Adipocyte (in vitro differentiated cells): ENCODE measurements around the gene FAM131C.

Experiments
- DNase-seq: peaks from one replicate; pipeline ENCODE4 v3.0.0-alpha.2; 2015; ENCODE audit warnings: low read depth
- H3K27me3 ChIP-seq: replicated peaks from 2 replicates; pipeline ENCODE4 v1.7.0; 2013; ENCODE audit warnings: mild to moderate bottlenecking, low read length, moderate library complexity; ENCODE audit not compliant: control insufficient read depth, insufficient read depth
- H3K36me3 ChIP-seq: 2 replicates; pipeline ENCODE4 v1.7.0; 2013; ENCODE audit warnings: low read length, mild to moderate bottlenecking, moderate library complexity; ENCODE audit not compliant: control insufficient read depth, insufficient read depth, severe bottlenecking
- H3K4me1 ChIP-seq: 2 replicates; pipeline ENCODE4 v1.7.0; 2013; ENCODE audit warnings: mild to moderate bottlenecking, low read length, moderate library complexity; ENCODE audit not compliant: control insufficient read depth, insufficient read depth
- H3K4me3 ChIP-seq: 2 replicates; pipeline ENCODE4 v1.7.0; 2013; ENCODE audit warnings: mild to moderate bottlenecking, low read length, moderate library complexity
- H3K9ac ChIP-seq: 2 replicates; pipeline ENCODE4 v1.7.0; 2013; ENCODE audit warnings: mild to moderate bottlenecking, low read length, moderate library complexity
- H3K9me3 ChIP-seq: 2 replicates; pipeline ENCODE4 v1.7.0; 2013; ENCODE audit warnings: mild to moderate bottlenecking, low read length, moderate library complexity; ENCODE audit not compliant: control insufficient read depth

The FAM131C gene

DNA sequence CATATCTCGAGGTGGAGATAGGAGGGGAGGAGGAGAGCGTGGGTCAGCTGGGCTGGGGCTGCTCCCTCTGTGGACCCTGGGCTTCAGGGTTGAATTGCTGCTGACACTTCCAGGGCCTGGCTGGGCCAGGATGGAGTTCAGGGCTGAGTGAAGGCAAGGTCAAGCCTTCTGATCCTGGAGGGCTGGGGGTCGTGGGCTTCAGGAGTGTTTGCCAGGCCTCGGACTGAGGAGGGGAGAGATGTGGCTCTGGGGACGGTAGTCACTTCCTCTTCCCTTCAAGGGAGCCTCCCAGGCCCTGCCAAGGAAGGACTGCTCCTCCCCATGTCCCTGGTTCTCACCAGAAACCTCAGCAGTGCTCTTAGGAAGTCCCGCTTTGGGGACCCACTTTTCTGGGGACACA, 12.1 kb upstream of the FAM131C start:
- no peak overlapping the region for H3K9ac ChIP-seq
- no peaks in the 10 kb centered on the region for H3K9me3 ChIP-seq
- no peaks in the 10 kb centered on the region for H3K4me1 ChIP-seq
- H3K4me3 ChIP-seq: no peak overlapping the region
- DNase-seq: no peak
- peaks cover 6% of the 10 kb centered on the region for H3K27me3 ChIP-seq
- no peaks in the 10 kb centered on the region for H3K36me3 ChIP-seq

DNA sequence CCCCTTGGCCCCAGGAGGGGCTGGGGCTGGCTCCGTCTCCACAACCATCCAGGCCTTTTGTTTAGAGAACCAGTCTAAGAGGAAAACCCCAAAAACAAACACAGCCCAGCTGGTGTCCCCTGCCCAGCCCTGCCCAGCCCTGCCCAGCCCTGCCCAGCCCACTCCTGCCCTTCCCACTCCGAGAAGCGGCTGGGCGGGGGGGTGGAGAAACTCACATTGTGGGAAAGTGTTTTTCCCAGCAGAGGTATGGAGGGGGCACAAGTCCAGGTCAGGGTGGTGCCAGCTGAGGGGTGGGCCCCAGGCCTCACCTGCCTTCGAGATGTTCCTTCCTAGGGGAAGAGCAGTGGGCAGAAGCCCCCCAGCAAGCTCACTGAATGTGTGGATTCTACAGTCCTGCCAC, 10.0 kb upstream of the FAM131C start:
- H3K4me3 ChIP-seq: no peak overlapping the region
- H3K9me3 ChIP-seq: no peaks in the 10 kb centered on the region
- H3K36me3 ChIP-seq: no peaks in the 10 kb centered on the region
- peaks cover 4% of the 10 kb centered on the region for H3K4me1 ChIP-seq
- no peaks in the 10 kb centered on the region for H3K27me3 ChIP-seq
- no peak overlapping the region for H3K9ac ChIP-seq
- DNase-seq: no peak

DNA sequence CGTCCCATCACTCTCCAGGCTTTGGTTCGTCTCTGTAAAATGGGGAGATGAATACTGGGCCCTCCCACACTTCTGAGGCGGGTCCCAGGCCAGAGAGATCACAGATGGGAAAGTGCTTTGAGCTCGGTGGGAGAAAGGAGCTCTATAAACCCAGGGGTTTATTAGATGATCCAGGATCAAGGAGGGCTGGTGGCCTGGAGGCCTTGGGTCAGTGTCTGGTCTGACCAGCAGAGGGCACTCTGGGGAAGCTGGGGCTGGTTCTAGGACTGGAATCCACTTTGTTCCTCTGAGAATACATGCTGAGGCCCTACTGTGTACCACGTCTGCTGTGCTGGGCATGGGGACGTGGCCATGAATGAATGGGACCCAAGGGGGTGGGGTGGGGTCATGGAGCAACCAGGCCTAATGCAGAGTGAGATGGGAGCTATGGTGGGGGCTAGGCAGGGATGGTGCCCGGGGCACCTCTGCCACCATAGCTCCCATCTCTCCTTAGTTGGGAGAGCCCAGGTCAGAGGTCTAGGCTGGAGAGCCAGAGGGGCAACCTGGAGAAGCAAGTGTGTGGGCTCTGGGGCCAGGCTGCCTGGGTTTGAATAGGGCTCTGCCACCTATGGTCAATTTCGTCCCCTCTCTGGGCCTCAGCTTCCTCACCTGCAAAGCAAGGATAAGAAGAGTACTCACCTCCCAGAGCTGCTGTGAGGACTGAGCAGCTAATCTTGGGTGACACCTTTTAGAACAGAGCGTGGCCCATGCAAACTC, 9.0 kb upstream of the FAM131C start:
- no peaks in the 10 kb centered on the region for H3K9me3 ChIP-seq
- peaks cover 4% of the 10 kb centered on the region for H3K4me1 ChIP-seq
- peak; percentile 84 for DNase-seq
- H3K4me3 ChIP-seq: no peak overlapping the region
- no peaks in the 10 kb centered on the region for H3K27me3 ChIP-seq
- H3K9ac ChIP-seq: no peak overlapping the region
- H3K36me3 ChIP-seq: no peaks in the 10 kb centered on the region

DNA sequence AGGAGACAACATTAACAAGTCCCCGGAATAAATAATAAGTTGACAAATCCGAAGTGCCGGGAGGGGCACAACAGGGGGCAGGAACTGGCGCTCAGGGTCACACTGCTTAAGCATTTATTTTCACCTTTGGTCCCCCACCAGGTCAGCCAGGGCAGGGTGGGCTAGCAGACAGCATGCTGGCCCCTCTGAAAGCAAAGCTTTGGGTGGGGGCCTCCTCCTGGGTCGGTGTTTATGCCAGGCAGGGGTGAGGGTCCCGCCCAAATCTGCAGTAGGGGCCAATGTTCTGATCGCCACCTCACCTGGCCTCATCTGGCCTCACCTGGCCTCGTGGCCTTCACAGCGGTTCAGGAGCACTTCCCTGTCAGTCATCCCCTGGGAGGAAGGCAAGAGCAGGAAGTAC, 8.2 kb upstream of the FAM131C start:
- Histone ChIP-seq H3K4me3 (no peak overlapping the region), H3K9ac (no peak overlapping the region), H3K27me3 (no peaks in the 10 kb centered on the region), H3K4me1 (peaks cover 4% of the 10 kb centered on the region), H3K9me3 (no peaks in the 10 kb centered on the region), H3K36me3 (no peaks in the 10 kb centered on the region)
- no peak for DNase-seq

DNA sequence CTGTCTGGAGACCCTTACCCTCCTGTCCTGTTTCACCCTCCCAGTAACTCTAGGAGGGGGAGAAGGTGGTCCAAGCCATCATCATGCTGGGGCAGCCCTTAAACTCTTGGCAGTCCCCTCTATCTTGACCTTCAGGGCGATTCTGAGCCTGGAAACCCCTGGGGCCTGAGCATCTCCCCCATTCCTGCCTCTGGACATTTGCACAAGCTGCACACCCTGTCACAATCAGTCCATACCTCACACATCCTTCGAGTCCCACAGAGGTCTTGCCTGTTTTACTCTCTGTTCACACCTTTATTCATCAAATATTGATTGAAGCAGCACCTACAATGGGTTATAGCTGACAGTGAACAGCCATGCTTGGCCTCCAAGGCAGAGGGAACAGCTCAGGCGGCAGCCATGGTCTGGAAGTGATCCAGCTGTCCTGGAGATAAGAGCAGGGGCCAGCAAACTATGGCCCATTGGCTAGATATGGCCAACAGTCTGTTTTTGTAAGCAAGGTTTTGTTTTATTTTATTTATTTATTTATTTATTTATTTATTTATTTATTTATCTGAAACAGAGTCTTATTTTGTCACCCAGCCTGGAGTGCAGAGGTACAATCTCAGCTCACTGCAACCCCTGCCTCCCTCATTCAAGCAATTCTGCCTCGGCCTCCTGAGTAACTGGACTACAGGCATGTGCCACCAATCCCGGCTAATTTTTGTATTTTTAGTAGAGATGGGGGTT, 7.1 kb upstream of the FAM131C start:
- Histone ChIP-seq H3K9ac (no peak overlapping the region), H3K4me1 (peaks cover 15% of the 10 kb centered on the region), H3K9me3 (no peaks in the 10 kb centered on the region), H3K4me3 (no peak overlapping the region), H3K27me3 (no peaks in the 10 kb centered on the region), H3K36me3 (no peaks in the 10 kb centered on the region)
- DNase-seq: no peak

DNA sequence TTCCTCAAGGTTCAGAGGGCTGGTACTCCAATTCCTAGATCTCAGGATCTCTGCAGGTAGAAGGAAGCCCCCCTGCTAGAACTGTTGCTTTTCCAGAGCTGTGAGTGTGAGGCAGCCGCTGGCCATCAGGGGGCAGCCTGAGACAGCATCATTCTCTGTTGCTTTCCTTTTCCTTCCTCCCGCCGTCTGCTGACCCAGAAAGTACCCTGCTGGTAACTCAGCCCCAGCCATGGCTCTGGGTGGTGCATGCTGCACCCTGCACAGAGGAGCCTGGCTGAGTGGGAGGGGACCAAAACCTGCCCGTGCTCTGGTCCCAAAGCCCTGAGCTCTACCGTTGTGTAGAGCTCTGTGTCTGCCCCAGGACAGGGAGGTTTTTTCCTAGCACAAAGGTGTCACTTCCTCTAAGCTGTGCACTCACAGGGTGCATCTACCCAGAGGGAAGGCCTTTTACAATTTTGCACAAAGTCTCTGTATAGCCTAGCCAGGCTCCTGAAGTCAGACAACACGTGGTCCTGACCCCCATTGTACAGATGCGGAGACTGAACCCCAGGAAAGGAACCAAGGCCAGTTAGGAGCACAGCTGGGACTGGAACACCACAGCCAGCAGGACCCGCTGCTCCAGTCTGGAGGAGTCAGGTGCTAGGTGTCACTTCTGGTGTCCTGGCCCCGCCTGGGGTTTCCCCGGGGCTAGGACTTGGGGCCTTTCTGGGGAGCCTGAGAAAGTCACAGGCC, 5.6 kb upstream of the FAM131C start:
- Histone ChIP-seq H3K4me3 (no peak overlapping the region), H3K9ac (no peak overlapping the region), H3K27me3 (no peaks in the 10 kb centered on the region), H3K36me3 (no peaks in the 10 kb centered on the region), H3K4me1 (peaks cover 22% of the 10 kb centered on the region), H3K9me3 (no peaks in the 10 kb centered on the region)
- peak; percentile 91 for DNase-seq

DNA sequence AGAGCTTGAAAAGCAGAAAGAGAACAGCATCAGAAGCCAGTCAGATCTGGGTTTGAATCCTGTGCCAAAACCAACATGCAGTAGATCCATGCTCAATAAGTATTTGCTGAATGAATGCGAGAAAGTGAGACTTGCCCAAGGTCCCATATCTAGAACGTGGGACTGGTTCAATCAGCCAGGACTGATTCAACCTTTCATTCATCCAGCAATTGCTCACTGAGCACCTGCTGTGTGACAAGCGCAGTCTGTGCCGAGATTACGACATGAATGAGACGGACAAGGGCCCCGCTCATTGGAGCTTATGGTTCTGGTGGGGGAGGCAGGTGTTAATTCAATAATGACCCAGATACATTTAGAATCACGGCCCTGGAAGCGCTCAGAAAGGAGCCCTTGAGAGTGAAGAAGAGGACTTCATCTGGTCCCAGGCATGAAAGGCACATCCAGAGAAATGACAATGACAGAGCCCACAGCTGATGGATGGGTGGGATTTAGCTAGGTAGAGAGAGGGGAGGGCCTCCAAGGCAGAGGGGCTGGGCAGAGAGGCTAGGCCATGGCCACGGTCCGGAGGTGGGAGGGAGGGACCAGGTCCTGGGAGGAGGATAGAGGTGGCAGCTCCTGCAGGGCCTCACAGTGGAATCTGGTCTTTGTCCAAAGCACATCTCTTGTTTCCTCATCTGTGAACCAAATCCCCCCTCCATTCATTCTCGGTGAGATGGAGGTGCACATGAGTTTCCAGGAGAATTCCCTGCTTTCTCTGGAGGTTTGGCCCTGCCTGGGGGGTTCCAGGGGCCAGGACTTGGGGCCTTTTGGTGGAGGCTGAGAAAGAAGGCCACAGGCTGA, 4.2 kb upstream of the FAM131C start:
- Histone ChIP-seq H3K36me3 (no peaks in the 10 kb centered on the region), H3K9ac (no peak overlapping the region), H3K27me3 (no peaks in the 10 kb centered on the region), H3K9me3 (no peaks in the 10 kb centered on the region), H3K4me1 (peaks cover 25% of the 10 kb centered on the region), H3K4me3 (no peak overlapping the region)
- no peak for DNase-seq

DNA sequence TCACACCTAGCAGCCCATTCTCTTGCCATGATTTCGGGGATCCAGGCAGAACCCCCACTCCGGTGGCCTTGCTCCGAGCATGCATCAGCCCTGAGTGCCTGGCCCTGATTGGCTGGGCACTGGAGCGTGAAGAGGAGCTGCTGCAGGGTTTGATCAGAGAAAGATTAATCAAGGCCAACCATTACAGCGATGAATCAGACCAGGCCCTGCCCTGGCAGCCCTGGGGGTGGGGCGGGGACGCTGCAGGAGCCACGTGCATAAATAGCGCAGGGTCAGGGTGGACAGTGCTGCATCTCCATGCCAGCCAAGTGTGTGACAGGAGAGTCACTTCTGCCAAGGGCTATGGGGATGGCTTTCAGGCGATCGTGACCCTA, 3.4 kb upstream of the FAM131C start:
- H3K27me3 ChIP-seq: peaks cover 3% of the 10 kb centered on the region
- H3K9me3 ChIP-seq: no peaks in the 10 kb centered on the region
- DNase-seq: peak; percentile 68
- no peak overlapping the region for H3K9ac ChIP-seq
- H3K4me3 ChIP-seq: no peak overlapping the region
- H3K36me3 ChIP-seq: no peaks in the 10 kb centered on the region
- peaks cover 25% of the 10 kb centered on the region for H3K4me1 ChIP-seq

DNA sequence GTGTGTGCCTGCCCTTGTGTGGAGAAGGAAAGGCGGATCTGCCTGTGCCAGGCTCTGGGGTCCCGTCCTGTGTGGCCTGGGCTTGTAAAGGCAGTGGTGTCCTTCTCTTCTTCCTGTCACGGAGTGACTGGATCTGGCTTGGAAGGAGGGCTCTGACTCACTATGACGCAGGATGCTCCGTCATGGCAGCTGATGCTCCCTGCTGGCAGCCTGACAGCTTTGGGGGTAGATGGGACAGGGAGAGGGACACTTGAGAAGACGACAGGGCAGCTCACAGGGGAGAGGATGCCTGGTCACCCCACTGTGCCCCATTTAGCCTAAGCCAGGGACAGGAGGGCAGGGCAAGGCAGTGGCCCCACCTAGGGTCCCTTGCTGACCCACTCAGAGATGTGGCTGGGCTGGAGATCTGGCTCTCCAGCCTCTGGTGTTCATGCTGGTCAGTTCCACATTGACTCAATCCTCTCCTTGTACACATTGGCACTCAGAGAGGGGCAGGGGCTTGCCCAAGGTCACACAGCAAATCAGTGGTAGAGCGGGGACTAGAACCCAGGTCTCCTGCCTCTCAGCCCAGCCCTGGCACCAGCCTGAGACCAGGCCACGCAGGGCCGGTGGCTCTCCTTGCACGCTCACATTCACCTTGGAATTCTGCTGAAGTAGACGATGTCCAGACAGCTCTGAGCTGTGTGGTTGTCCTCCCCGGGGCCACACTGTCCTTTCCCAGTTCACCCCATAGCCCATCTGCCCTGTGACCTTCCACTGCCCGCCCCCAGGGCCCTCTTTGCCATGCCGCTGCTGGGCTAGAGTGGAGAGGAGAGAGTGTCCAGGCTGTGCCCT, 2.8 kb upstream of the FAM131C start:
- H3K4me1 ChIP-seq: peaks cover 25% of the 10 kb centered on the region
- no peaks in the 10 kb centered on the region for H3K9me3 ChIP-seq
- H3K36me3 ChIP-seq: no peaks in the 10 kb centered on the region
- no peak overlapping the region for H3K4me3 ChIP-seq
- peaks cover 3% of the 10 kb centered on the region for H3K27me3 ChIP-seq
- no peak overlapping the region for H3K9ac ChIP-seq
- DNase-seq: peak; percentile 69

DNA sequence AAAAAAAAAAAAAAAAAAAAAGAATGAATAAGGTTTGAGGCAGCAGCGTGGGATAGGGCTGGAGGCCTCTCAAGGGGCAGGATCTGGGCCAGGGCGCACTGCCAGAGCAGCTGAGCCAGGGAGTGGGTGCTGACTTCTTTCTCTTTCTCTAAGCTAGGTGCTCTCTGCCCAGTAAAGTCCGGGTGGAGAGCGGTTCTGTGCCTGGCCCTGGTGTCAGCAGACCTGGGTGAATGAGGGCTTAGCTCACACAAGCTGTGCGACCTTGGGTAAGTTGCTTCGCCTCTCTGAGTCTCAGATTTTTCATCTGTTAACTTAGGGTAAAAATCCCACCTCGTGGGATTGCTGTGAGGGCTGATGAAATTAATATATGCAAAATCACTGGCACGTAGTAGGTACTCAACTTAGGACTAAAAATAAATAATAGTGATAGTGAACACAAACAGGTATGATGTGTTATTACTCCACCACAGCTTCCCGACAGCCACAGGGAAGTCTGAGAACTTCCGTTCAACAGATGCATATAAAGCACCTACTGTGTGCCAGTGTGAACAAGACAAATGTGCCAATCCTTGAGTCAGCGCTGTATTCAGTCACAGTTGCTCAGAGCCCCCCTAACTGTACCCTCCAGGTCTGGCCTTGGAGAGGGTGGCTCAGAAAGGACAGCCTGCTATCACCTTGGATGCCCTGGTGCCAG, 2.0 kb upstream of the FAM131C start:
- peaks cover 3% of the 10 kb centered on the region for H3K27me3 ChIP-seq

More for the DNA sequence above, 2.0 kb upstream of the FAM131C start:
- Histone ChIP-seq H3K9ac (no peak overlapping the region), H3K4me3 (no peak overlapping the region), H3K36me3 (no peaks in the 10 kb centered on the region), H3K4me1 (peaks cover 25% of the 10 kb centered on the region), H3K9me3 (no peaks in the 10 kb centered on the region)
- peak; percentile 66 for DNase-seq
